HG03103 (cell line): ENCODE measurements around the gene FSIP1.
A peak's percentile ranks its signal among the peaks of the same experiment; 100 is the strongest.

ENCODE experiments used
- ATAC-seq: cut with Tn5 transposase; IDR thresholded peaks from one replicate; pipeline ENCODE4 v1.9.1; 2021; ENCODE audit warnings: low read depth; ENCODE audit not compliant: unreplicated experiment

Gene FSIP1

GRCh38 chr15:39625451-39625850 lies 157.2 kb downstream of the FSIP1 start:
- ATAC-seq: no peak

- ATAC-seq: no peak
These were observed 157.8 kb downstream of the FSIP1 start for GRCh38 chr15:39624806-39625205.

GRCh38 chr15:39623529-39623931 lies 159.1 kb downstream of the FSIP1 start:
- peak; percentile 94 for ATAC-seq

- ATAC-seq: no peak
These were observed 159.8 kb downstream of the FSIP1 start for GRCh38 chr15:39622660-39623516.

- no peak for ATAC-seq
These were observed 160.7 kb downstream of the FSIP1 start for GRCh38 chr15:39621976-39622375.

GRCh38 chr15:39621210-39621609 lies 161.4 kb downstream of the FSIP1 start:
- no peak for ATAC-seq

- ATAC-seq: no peak
These were observed 164.4 kb downstream of the FSIP1 start for GRCh38 chr15:39618063-39618823.

- no peak for ATAC-seq
These were observed 165.7 kb downstream of the FSIP1 start for GRCh38 chr15:39616731-39617455.

- no peak for ATAC-seq
These were observed 168.8 kb downstream of the FSIP1 start for GRCh38 chr15:39613861-39614260.

- no peak for ATAC-seq
These were observed 169.4 kb downstream of the FSIP1 start for GRCh38 chr15:39613271-39613670.

GRCh38 chr15:39610665-39611064 lies 172.0 kb downstream of the FSIP1 start:
- ATAC-seq: no peak

GRCh38 chr15:39609166-39609916 lies 173.3 kb downstream of the FSIP1 start:
- ATAC-seq: no peak

- ATAC-seq: no peak
These were observed 174.2 kb downstream of the FSIP1 start for GRCh38 chr15:39608185-39609139.

- no peak for ATAC-seq
These were observed 177.5 kb downstream of the FSIP1 start for GRCh38 chr15:39605146-39605545.

GRCh38 chr15:39602143-39602542 lies 180.5 kb downstream of the FSIP1 start:
- no peak for ATAC-seq

- ATAC-seq: no peak
These were observed 182.8 kb downstream of the FSIP1 start for GRCh38 chr15:39599871-39600270.

- no peak for ATAC-seq
These were observed 183.4 kb downstream of the FSIP1 start for GRCh38 chr15:39598958-39599845.

GRCh38 chr15:39598186-39598850 lies 184.3 kb downstream of the FSIP1 start:
- no peak for ATAC-seq
